HG03521 (cell line): Measurements from ENCODE around the gene SETBP1.

Experiments used
- ATAC-seq: cut with Tn5 transposase; IDR thresholded peaks from one replicate; pipeline ENCODE4 v1.9.1; 2021; ENCODE audit warnings: mild to moderate bottlenecking, moderate library complexity; ENCODE audit not compliant: unreplicated experiment

SETBP1 gene

GRCh38 chr18:44811572-44812125, 131.0 kb downstream of the SETBP1 start:
- no peak for ATAC-seq

GRCh38 chr18:44812426-44812825, 131.7 kb downstream of the SETBP1 start:
- ATAC-seq: no peak

GRCh38 chr18:44813586-44813985, 132.9 kb downstream of the SETBP1 start:
- no peak for ATAC-seq

GRCh38 chr18:44815108-44815507, 134.4 kb downstream of the SETBP1 start:
- ATAC-seq: no peak

GRCh38 chr18:44816050-44816449, 135.4 kb downstream of the SETBP1 start:
- ATAC-seq: no peak

GRCh38 chr18:44816477-44816876, 135.8 kb downstream of the SETBP1 start:
- ATAC-seq: no peak

- ATAC-seq: no peak
These were observed 137.3 kb downstream of the SETBP1 start for GRCh38 chr18:44817831-44818473.

- peak; percentile 65 for ATAC-seq
These were observed 138.1 kb downstream of the SETBP1 start for GRCh38 chr18:44818668-44819403.

- no peak for ATAC-seq
These were observed 139.3 kb downstream of the SETBP1 start for GRCh38 chr18:44819944-44820510.

GRCh38 chr18:44821924-44822323, 141.2 kb downstream of the SETBP1 start:
- no peak for ATAC-seq

- ATAC-seq: no peak
These were observed 142.6 kb downstream of the SETBP1 start for GRCh38 chr18:44823286-44823685.

GRCh38 chr18:44823782-44824181, 143.1 kb downstream of the SETBP1 start:
- no peak for ATAC-seq

GRCh38 chr18:44824884-44825283, 144.2 kb downstream of the SETBP1 start:
- no peak for ATAC-seq

- no peak for ATAC-seq
These were observed 146.0 kb downstream of the SETBP1 start for GRCh38 chr18:44826418-44827259.

- ATAC-seq: no peak
These were observed 147.4 kb downstream of the SETBP1 start for GRCh38 chr18:44828080-44828479.

- ATAC-seq: no peak
These were observed 149.9 kb downstream of the SETBP1 start for GRCh38 chr18:44830581-44830980.

GRCh38 chr18:44833786-44834185, 153.1 kb downstream of the SETBP1 start:
- ATAC-seq: no peak

- no peak for ATAC-seq
These were observed 154.3 kb downstream of the SETBP1 start for GRCh38 chr18:44834867-44835469.

- no peak for ATAC-seq
These were observed 155.0 kb downstream of the SETBP1 start for GRCh38 chr18:44835703-44836102.

- ATAC-seq: no peak
These were observed 155.6 kb downstream of the SETBP1 start for GRCh38 chr18:44836263-44836662.
